ENCODE data around the gene NPR2.

NPR2 gene

DNA sequence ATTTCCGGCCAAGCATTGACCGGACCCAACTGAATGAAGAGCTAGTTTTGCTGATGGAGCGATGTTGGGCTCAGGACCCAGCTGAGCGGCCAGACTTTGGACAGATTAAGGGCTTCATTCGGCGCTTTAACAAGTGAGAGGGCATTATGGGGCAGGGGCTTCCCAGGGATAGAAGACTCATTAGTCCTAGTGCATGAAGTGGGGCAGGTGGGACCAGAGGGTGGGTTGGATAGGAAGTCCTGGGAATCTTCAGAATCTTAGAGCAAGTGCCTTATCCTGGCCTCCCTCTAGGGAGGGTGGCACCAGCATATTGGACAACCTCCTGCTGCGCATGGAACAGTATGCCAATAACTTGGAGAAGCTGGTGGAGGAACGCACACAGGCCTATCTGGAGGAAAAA lies 14.7 kb downstream of the NPR2 start:
- peaks cover 7% of the 10 kb centered on the region for H3K36me3 ChIP-seq (replicated peaks; ENCODE audit: low read depth, low read length)
- no peak overlapping the region for H2AFZ ChIP-seq (ENCODE audit: low read depth, low read length)
- H3K4me2 ChIP-seq (ENCODE audit: low read length), result peak overlapping the region; percentile 78
- H3K27me3 ChIP-seq (ENCODE audit: low read depth, low read length), result no peaks in the 10 kb centered on the region
- peak overlapping the region; percentile 86 for H3K27ac ChIP-seq (ENCODE audit: low read length)
- TF ChIP-seq EZH2phosphoT487 (IDR thresholded peaks at IDR 0.05; ENCODE audit: low read depth) (no peak), CTCF (IDR thresholded peaks at IDR 0.05; ENCODE audit: low read depth, low read length) (no peak)
- peaks cover 38% of the 10 kb centered on the region for H3K4me1 ChIP-seq (ENCODE audit: low read length)
- H3K9me3 ChIP-seq (ENCODE audit: insufficient read depth, low read length), result no peaks in the 10 kb centered on the region
- no peaks in the 10 kb centered on the region for H4K20me1 ChIP-seq (ENCODE audit: insufficient read depth, low read length)
- H3K9ac ChIP-seq (ENCODE audit: low read length), result peak overlapping the region; percentile 48; the same call in 1 of the 2 replicates
- 0 out of 2 replicates have a peak, but pooled peaks cover 3% of the 10 kb centered on the region for H3K79me2 ChIP-seq (ENCODE audit: low read length)
- H3K4me3 ChIP-seq (ENCODE audit: low read length), result peak overlapping the region; percentile 66; the same call in 1 of the 2 replicates

DNA sequence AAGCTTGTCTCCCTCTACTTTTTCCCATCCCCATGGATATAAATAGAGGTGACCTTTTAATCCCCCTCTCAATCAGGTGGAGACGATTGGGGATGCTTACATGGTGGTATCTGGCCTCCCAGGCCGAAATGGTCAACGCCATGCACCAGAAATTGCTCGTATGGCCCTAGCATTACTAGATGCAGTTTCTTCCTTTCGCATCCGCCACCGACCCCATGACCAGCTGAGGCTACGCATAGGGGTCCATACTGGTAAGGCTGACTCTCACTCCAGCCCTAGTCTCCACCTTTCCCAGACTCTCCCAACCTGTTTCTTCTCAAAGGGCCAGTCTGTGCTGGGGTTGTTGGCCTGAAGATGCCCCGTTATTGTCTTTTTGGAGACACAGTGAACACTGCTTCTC lies 17.0 kb downstream of the NPR2 start:
- H3K4me1 ChIP-seq (ENCODE audit: low read length), result peaks cover 56% of the 10 kb centered on the region
- H3K9me3 ChIP-seq (ENCODE audit: insufficient read depth, low read length), result no peaks in the 10 kb centered on the region
- H2AFZ ChIP-seq (ENCODE audit: low read depth, low read length), result no peak overlapping the region
- H3K4me3 ChIP-seq (ENCODE audit: low read length), result no peak overlapping the region
- no peaks in the 10 kb centered on the region for H3K27me3 ChIP-seq (ENCODE audit: low read depth, low read length)
- TF ChIP-seq EZH2phosphoT487 (IDR thresholded peaks at IDR 0.05; ENCODE audit: low read depth), result no peak
- no peak for TF ChIP-seq CTCF (IDR thresholded peaks at IDR 0.05; ENCODE audit: low read depth, low read length)
- H3K9ac ChIP-seq (ENCODE audit: low read length), result no peak overlapping the region
- peaks cover 7% of the 10 kb centered on the region for H3K36me3 ChIP-seq (replicated peaks; ENCODE audit: low read depth, low read length)
- 0 out of 2 replicates have a peak, but pooled peaks cover 3% of the 10 kb centered on the region for H3K79me2 ChIP-seq (ENCODE audit: low read length)
- H4K20me1 ChIP-seq (ENCODE audit: insufficient read depth, low read length), result no peaks in the 10 kb centered on the region
- H3K27ac ChIP-seq (ENCODE audit: low read length), result no peak overlapping the region
- no peak overlapping the region for H3K4me2 ChIP-seq (ENCODE audit: low read length)

- Histone ChIP-seq H3K4me2 (ENCODE audit: low read length) (no peak overlapping the region), H2AFZ (ENCODE audit: low read depth, low read length) (no peak overlapping the region), H3K4me1 (ENCODE audit: low read length) (peaks cover 62% of the 10 kb centered on the region), H3K27me3 (ENCODE audit: low read depth, low read length) (no peaks in the 10 kb centered on the region), H3K9ac (ENCODE audit: low read length) (no peak overlapping the region), H3K9me3 (ENCODE audit: insufficient read depth, low read length) (no peaks in the 10 kb centered on the region), H3K4me3 (ENCODE audit: low read length) (no peak overlapping the region), H3K27ac (ENCODE audit: low read length) (no peak overlapping the region), H3K36me3 (replicated peaks; ENCODE audit: low read depth, low read length) (peaks cover 7% of the 10 kb centered on the region), H4K20me1 (ENCODE audit: insufficient read depth, low read length) (no peaks in the 10 kb centered on the region), H3K79me2 (ENCODE audit: low read length) (peaks cover 12% of the 10 kb centered on the region)
- TF ChIP-seq EZH2phosphoT487 (IDR thresholded peaks at IDR 0.05; ENCODE audit: low read depth) (no peak), CTCF (IDR thresholded peaks at IDR 0.05; ENCODE audit: low read depth, low read length) (no peak)
These were observed 18.7 kb downstream of the NPR2 start for GRCh38 chr9:35810122-35810521.

- Histone ChIP-seq H3K36me3 (replicated peaks; ENCODE audit: low read depth, low read length) (peaks cover 7% of the 10 kb centered on the region), H3K27ac (ENCODE audit: low read length) (no peak overlapping the region), H2AFZ (ENCODE audit: low read depth, low read length) (peak overlapping the region; percentile 58; the same call in 1 of the 2 replicates), H3K79me2 (ENCODE audit: low read length) (peaks cover 12% of the 10 kb centered on the region), H3K27me3 (ENCODE audit: low read depth, low read length) (no peaks in the 10 kb centered on the region), H3K9ac (ENCODE audit: low read length) (peak overlapping the region; percentile 7; the same call in 1 of the 2 replicates), H3K4me2 (ENCODE audit: low read length) (peak overlapping the region; percentile 92), H3K9me3 (ENCODE audit: insufficient read depth, low read length) (no peaks in the 10 kb centered on the region), H4K20me1 (ENCODE audit: insufficient read depth, low read length) (no peaks in the 10 kb centered on the region), H3K4me1 (ENCODE audit: low read length) (peaks cover 48% of the 10 kb centered on the region), H3K4me3 (ENCODE audit: low read length) (peak overlapping the region; percentile 80)
- no peak for TF ChIP-seq CTCF (IDR thresholded peaks at IDR 0.05; ENCODE audit: low read depth, low read length)
- TF ChIP-seq EZH2phosphoT487 (IDR thresholded peaks at IDR 0.05; ENCODE audit: low read depth), result no peak
These were observed 20.1 kb downstream of the NPR2 start for GRCh38 chr9:35811381-35812024.

All from OCI-LY3 (cell line).